HepG2 (cell line): ENCODE data around the gene AUP1. TPM values are rescaled to one million over a fixed set of nuclear protein-coding genes. Genes with fewer than 3 reads are reported as not detected.

ENCODE experiments used
- ARHGAP35 ChIP-seq: sonication (generic); formaldehyde crosslinking; IDR thresholded peaks from 2 replicates; pipeline ENCODE4 v1.9.0; 2022; ENCODE audit warnings: mild to moderate bottlenecking, inconsistent platforms, moderate library complexity, missing genetic modification reagents, borderline replicate concordance
- CCDC6 ChIP-seq: sonication (generic); formaldehyde crosslinking; IDR thresholded peaks from 2 replicates; pipeline ENCODE4 v1.8.1; 2022; ENCODE audit warnings: mild to moderate bottlenecking, missing genetic modification reagents, moderate library complexity
- CEBPB ChIP-seq: IDR thresholded peaks from 2 replicates; pipeline ENCODE4 v1.6.1; 2011; ENCODE audit warnings: low read depth, low read length, improper control_type of control experiment, borderline replicate concordance
- GLI4 ChIP-seq: sonication (generic); formaldehyde crosslinking; IDR thresholded peaks from 2 replicates; pipeline ENCODE4 v1.5.1; 2020; ENCODE audit warnings: missing genetic modification reagents, mild to moderate bottlenecking, moderate library complexity, borderline replicate concordance
- KDM5A ChIP-seq: fragments of 200-600 bp; sonication (generic); IDR thresholded peaks from 2 replicates; pipeline ENCODE4 v1.7.0; 2018; ENCODE audit warnings: antibody characterized with exemption, mild to moderate bottlenecking, low read length, borderline replicate concordance
- ZNF296 ChIP-seq: sonication (generic); formaldehyde crosslinking; conservative IDR thresholded peaks from 2 replicates; pipeline ENCODE4 v1.5.0; 2020; ENCODE audit warnings: mild to moderate bottlenecking, missing genetic modification reagents
- ZNF547 ChIP-seq: sonication (generic); formaldehyde crosslinking; IDR thresholded peaks from 2 replicates; pipeline ENCODE4 v1.5.1; 2020; ENCODE audit warnings: mild to moderate bottlenecking, missing genetic modification reagents
- ZNF549 ChIP-seq: sonication (generic); formaldehyde crosslinking; IDR thresholded peaks from 2 replicates; pipeline ENCODE4 v1.5.0; 2020; ENCODE audit warnings: missing genetic modification reagents
- ZNF777 ChIP-seq: sonication (generic); formaldehyde crosslinking; IDR thresholded peaks from 2 replicates; pipeline ENCODE4 v1.4.0; 2020; ENCODE audit warnings: missing genetic modification reagents
- ZNF781 ChIP-seq: sonication (generic); formaldehyde crosslinking; IDR thresholded peaks from 2 replicates; pipeline ENCODE4 v1.5.1; 2020; ENCODE audit warnings: borderline replicate concordance, mild to moderate bottlenecking, missing genetic modification reagents; ENCODE audit errors: not compliant biosample characterization
- polyA plus RNA-seq, 8 experiments: library from polyadenylated mRNA; depleted of rRNA in 3 of 8; stranded (reverse) in 7 of 8; unstranded in 1 of 8; fragments of >200 nt; fragmentation: Illumina TruSeq in 4 of 8; extraction: Trizol in 4 of 8; gene quantifications; 2 replicates each; pipeline versions ENCODE4 v1.2.1 to v1.2.3, GENCODE V29; 2011 to 2016; ENCODE audit warnings: low read depth in 4 of 8, missing spikeins in 1 of 8, mixed read lengths in 1 of 8; ENCODE audit not compliant: insufficient read depth in 1 of 8
- total RNA-seq, 5 experiments: library from RNA; depleted of rRNA; stranded (reverse); fragments of >200 nt; fragmentation: Illumina TruSeq; extraction: Trizol; gene quantifications; 2 replicates each; pipeline ENCODE4 v1.2.3, GENCODE V29; 2016; ENCODE audit warnings: low read depth in 1 of 5
- TF ChIP-seq, protein P1 (sequence below): IDR thresholded peaks from 2 replicates; pipeline ENCODE4 v1.6.1; 2016; ENCODE audit warnings: missing genetic modification reagents, missing compliant biosample characterization
- TF ChIP-seq, protein P2 (sequence below), 2 experiments: IDR thresholded peaks; 2 replicates each; pipeline ENCODE4 v1.6.1; 2011 to 2012; ENCODE audit warnings: low read length in 2 of 2, borderline replicate concordance in 1 of 2, low read depth in 1 of 2, mild to moderate bottlenecking in 1 of 2, moderate library complexity in 1 of 2
- TF ChIP-seq, protein P3 (sequence below): sonication (generic); formaldehyde crosslinking; IDR thresholded peaks from 2 replicates; pipeline ENCODE4 v1.8.1; 2023; ENCODE audit warnings: mild to moderate bottlenecking, moderate library complexity, missing genetic modification reagents
- TF ChIP-seq, protein P4 (sequence below): sonication (generic); formaldehyde crosslinking; IDR thresholded peaks from one replicate; pipeline ENCODE4 v1.5.1; 2020; ENCODE audit warnings: mild to moderate bottlenecking, missing genetic modification reagents; ENCODE audit errors: not compliant biosample characterization

AUP1 gene
- total and polyA plus RNA-seq, 2 of the 13 experiments (the other 11 are each of a cell fraction or from before 2014, with no cell fraction given), result 174 to 267 TPM

DNA sequence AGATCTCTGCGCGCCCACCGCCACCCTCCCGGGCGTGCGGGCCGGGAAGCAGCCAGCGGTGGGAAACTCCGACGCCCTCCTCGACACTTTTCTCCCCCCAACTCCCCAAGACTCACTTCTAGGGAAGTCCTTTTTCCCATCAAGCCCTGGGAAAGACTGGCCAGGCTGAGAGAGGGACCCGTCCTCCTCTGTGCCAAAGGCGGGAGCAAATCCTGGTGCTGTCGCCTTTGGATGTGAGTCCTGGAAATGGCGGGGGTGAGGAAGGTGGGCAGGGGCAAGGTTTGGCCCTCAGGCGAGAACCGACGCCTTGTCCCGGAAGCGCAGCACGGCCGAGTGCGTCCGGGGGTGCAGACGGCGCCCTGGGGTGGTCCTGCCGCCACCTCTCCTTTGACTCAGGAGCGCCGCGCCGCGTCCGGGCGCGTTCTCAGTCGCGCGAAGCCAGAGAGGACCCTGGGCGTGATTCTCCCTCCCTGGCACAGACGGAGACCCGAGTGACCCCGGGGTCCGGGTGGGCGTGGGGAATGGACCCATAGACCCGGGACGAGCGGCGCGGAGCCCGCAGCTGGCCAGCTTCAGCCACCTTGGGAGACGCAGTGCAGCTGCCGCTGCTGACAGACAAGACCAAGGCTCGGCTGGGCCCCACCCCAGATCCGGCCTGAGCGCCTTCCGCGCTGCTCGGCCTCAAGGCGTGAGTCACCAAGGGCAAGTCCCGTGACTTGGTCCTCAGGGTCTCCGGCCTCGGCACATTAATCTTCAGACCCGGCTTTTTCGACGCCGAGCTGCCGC is 26.6 kb downstream of the AUP1 start (continued):
- TF ChIP-seq ZNF547 (CRISPR knock-in tag), result peak; percentile 72
- peak; percentile 36; the same call in 1 of the 2 replicates for TF ChIP-seq CCDC6 (CRISPR knock-in tag)
- no peak for TF ChIP-seq CEBPB
- TF ChIP-seq, protein P1, sequence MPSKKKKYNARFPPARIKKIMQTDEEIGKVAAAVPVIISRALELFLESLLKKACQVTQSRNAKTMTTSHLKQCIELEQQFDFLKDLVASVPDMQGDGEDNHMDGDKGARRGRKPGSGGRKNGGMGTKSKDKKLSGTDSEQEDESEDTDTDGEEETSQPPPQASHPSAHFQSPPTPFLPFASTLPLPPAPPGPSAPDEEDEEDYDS, result no peak
- TF ChIP-seq, protein P2, sequence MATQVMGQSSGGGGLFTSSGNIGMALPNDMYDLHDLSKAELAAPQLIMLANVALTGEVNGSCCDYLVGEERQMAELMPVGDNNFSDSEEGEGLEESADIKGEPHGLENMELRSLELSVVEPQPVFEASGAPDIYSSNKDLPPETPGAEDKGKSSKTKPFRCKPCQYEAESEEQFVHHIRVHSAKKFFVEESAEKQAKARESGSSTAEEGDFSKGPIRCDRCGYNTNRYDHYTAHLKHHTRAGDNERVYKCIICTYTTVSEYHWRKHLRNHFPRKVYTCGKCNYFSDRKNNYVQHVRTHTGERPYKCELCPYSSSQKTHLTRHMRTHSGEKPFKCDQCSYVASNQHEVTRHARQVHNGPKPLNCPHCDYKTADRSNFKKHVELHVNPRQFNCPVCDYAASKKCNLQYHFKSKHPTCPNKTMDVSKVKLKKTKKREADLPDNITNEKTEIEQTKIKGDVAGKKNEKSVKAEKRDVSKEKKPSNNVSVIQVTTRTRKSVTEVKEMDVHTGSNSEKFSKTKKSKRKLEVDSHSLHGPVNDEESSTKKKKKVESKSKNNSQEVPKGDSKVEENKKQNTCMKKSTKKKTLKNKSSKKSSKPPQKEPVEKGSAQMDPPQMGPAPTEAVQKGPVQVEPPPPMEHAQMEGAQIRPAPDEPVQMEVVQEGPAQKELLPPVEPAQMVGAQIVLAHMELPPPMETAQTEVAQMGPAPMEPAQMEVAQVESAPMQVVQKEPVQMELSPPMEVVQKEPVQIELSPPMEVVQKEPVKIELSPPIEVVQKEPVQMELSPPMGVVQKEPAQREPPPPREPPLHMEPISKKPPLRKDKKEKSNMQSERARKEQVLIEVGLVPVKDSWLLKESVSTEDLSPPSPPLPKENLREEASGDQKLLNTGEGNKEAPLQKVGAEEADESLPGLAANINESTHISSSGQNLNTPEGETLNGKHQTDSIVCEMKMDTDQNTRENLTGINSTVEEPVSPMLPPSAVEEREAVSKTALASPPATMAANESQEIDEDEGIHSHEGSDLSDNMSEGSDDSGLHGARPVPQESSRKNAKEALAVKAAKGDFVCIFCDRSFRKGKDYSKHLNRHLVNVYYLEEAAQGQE (IDR thresholded peaks at IDR 0.05; ENCODE audit: borderline replicate concordance in 1 of 2, low read depth in 1 of 2, low read length in 2 of 2), result peak in 1 of 2 experiments; percentile 28; a peak in 1 of 4 replicates
- peak; percentile 19; the same call in 1 of the 2 replicates for TF ChIP-seq ZNF549 (CRISPR knock-in tag)
- peak; percentile 82 for TF ChIP-seq KDM5A
- TF ChIP-seq ZNF781 (CRISPR knock-in tag), result peak; percentile 34
- TF ChIP-seq ZNF296 (CRISPR knock-in tag), result no peak; the same call in 1 of the 2 replicates
- peak; percentile 47 for TF ChIP-seq ARHGAP35 (CRISPR knock-in tag)
- TF ChIP-seq ZNF777 (CRISPR knock-in tag), result peak; percentile 54; the same call in 1 of the 2 replicates
- TF ChIP-seq GLI4 (CRISPR knock-in tag), result no peak; the same call in 1 of the 2 replicates
- TF ChIP-seq, protein P3, sequence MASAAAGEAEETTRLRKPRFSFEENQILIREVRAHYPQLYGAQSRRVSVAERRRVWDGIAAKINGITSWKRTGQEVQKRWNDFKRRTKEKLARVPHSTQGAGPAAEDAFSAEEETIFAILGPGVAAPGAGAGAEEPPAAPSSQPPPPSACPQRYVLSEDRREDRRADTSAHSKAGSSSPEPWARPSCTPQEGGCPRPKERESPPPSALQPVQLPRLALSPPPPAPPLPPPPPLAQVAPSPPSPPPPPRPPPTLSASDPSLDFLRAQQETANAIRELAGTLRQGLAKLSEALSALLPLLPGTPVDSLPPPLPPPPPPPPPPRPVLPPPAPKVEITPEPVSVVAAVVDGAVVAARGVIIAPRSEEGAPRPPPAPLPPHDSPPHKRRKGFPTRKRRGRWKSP (CRISPR knock-in tag), result peak; percentile 94
- TF ChIP-seq, protein P4, sequence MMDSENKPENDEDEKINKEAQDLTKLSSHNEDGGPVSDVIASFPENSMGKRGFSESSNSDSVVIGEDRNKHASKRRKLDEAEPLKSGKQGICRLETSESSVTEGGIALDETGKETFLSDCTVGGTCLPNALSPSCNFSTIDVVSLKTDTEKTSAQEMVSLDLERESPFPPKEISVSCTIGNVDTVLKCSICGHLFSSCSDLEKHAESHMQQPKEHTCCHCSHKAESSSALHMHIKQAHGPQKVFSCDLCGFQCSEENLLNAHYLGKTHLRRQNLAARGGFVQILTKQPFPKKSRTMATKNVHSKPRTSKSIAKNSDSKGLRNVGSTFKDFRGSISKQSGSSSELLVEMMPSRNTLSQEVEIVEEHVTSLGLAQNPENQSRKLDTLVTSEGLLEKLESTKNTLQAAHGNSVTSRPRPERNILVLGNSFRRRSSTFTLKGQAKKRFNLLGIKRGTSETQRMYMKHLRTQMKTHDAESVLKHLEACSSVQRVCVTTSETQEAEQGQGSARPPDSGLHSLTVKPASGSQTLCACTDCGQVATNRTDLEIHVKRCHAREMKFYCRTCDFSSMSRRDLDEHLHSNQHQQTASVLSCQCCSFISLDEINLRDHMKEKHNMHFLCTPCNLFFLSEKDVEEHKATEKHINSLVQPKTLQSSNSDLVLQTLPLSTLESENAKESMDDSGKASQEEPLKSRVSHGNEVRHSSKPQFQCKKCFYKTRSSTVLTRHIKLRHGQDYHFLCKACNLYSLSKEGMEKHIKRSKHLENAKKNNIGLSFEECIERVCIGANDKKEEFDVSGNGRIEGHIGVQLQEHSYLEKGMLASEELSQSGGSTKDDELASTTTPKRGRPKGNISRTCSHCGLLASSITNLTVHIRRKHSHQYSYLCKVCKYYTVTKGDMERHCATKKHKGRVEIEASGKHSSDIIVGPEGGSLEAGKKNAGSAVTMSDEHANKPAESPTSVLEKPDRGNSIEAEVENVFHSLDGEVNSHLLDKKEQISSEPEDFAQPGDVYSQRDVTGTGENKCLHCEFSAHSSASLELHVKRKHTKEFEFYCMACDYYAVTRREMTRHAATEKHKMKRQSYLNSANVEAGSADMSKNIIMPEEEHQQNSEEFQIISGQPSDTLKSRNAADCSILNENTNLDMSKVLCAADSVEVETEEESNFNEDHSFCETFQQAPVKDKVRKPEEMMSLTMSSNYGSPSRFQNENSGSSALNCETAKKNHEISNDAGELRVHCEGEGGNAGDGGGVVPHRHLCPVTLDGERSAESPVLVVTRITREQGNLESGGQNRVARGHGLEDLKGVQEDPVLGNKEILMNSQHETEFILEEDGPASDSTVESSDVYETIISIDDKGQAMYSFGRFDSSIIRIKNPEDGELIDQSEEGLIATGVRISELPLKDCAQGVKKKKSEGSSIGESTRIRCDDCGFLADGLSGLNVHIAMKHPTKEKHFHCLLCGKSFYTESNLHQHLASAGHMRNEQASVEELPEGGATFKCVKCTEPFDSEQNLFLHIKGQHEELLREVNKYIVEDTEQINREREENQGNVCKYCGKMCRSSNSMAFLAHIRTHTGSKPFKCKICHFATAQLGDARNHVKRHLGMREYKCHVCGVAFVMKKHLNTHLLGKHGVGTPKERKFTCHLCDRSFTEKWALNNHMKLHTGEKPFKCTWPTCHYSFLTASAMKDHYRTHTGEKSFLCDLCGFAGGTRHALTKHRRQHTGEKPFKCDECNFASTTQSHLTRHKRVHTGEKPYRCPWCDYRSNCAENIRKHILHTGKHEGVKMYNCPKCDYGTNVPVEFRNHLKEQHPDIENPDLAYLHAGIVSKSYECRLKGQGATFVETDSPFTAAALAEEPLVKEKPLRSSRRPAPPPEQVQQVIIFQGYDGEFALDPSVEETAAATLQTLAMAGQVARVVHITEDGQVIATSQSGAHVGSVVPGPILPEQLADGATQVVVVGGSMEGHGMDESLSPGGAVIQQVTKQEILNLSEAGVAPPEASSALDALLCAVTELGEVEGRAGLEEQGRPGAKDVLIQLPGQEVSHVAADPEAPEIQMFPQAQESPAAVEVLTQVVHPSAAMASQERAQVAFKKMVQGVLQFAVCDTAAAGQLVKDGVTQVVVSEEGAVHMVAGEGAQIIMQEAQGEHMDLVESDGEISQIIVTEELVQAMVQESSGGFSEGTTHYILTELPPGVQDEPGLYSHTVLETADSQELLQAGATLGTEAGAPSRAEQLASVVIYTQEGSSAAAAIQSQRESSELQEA (CRISPR knock-in tag), result peak; percentile 87
